Measurements from ENCODE around the gene SCGB2A2. TPM values are rescaled to one million over a fixed set of nuclear protein-coding genes. Genes with fewer than 3 reads are reported as not detected.

SCGB2A2 gene
- total RNA-seq: not detected in 2 replicates

GRCh38 chr11:62269654-62270278 is at the start of gene SCGB2A2:
Gene SCGB2A2, plus strand, starts transcription at chr11:62270158. Its CDS starts 59 bp downstream, at chr11:62270217.
- H3K9me3 Mint-ChIP-seq: no peaks in the 10 kb centered on the region
- no peak within 1 kb of the TSS for H3K27ac Mint-ChIP-seq
- intact Hi-C loops (cut with micrococcal nuclease): no loop called here
- no peaks in the 10 kb centered on the region for H3K36me3 Mint-ChIP-seq (ENCODE audit: low read depth)
- no peak within 1 kb of the TSS for H3K4me3 Mint-ChIP-seq
- DNase-seq (ENCODE audit: low spot score): no peak
- no peaks in the 10 kb centered on the region for H3K4me1 Mint-ChIP-seq (ENCODE audit: low read depth)
- H3K27me3 Mint-ChIP-seq (ENCODE audit: insufficient read depth): peaks cover 8% of the 10 kb centered on the region

GRCh38 chr11:62221498-62221897 is 48.5 kb upstream of the SCGB2A2 start:
- intact Hi-C loops (cut with micrococcal nuclease): no loop called here
- no peak overlapping the region for H3K27ac Mint-ChIP-seq
- no peak for DNase-seq (ENCODE audit: low spot score)
- no peaks in the 10 kb centered on the region for H3K4me1 Mint-ChIP-seq (ENCODE audit: low read depth)
- H3K4me3 Mint-ChIP-seq: no peak overlapping the region
- peaks cover 31% of the 10 kb centered on the region for H3K9me3 Mint-ChIP-seq
- peaks cover 2% of the 10 kb centered on the region for H3K36me3 Mint-ChIP-seq (ENCODE audit: low read depth)
- H3K27me3 Mint-ChIP-seq (ENCODE audit: insufficient read depth): no peaks in the 10 kb centered on the region

GRCh38 chr11:62223095-62223494 is 46.9 kb upstream of the SCGB2A2 start:
- DNase-seq (ENCODE audit: low spot score): no peak
- H3K27me3 Mint-ChIP-seq (ENCODE audit: insufficient read depth): no peaks in the 10 kb centered on the region
- peaks cover 31% of the 10 kb centered on the region for H3K9me3 Mint-ChIP-seq
- no peak overlapping the region for H3K4me3 Mint-ChIP-seq
- H3K4me1 Mint-ChIP-seq (ENCODE audit: low read depth): no peaks in the 10 kb centered on the region
- H3K36me3 Mint-ChIP-seq (ENCODE audit: low read depth): peaks cover 2% of the 10 kb centered on the region
- H3K27ac Mint-ChIP-seq: no peak overlapping the region
- intact Hi-C loops (cut with micrococcal nuclease): no loop called here

- Mint-ChIP-seq H3K4me3 (no peak overlapping the region), H3K9me3 (no peaks in the 10 kb centered on the region), H3K36me3 (ENCODE audit: low read depth) (no peaks in the 10 kb centered on the region), H3K27me3 (ENCODE audit: insufficient read depth) (peaks cover 20% of the 10 kb centered on the region), H3K27ac (no peak overlapping the region), H3K4me1 (ENCODE audit: low read depth) (no peaks in the 10 kb centered on the region)
- intact Hi-C loops (cut with micrococcal nuclease): loop anchor here (5.0 kb wide), 1 partner anchor 79 kb away; no protein-coding TSS in a partner anchor
- no peak for DNase-seq (ENCODE audit: low spot score)
Measured at GRCh38 chr11:62233730-62234129, 36.2 kb upstream of the SCGB2A2 start.

- H3K27me3 Mint-ChIP-seq (ENCODE audit: insufficient read depth): peaks cover 20% of the 10 kb centered on the region
- DNase-seq (ENCODE audit: low spot score): no peak
- H3K27ac Mint-ChIP-seq: no peak overlapping the region
- intact Hi-C loops (cut with micrococcal nuclease): no loop called here
- no peak overlapping the region for H3K4me3 Mint-ChIP-seq
- no peaks in the 10 kb centered on the region for H3K36me3 Mint-ChIP-seq (ENCODE audit: low read depth)
- no peaks in the 10 kb centered on the region for H3K4me1 Mint-ChIP-seq (ENCODE audit: low read depth)
- no peaks in the 10 kb centered on the region for H3K9me3 Mint-ChIP-seq
Measured at GRCh38 chr11:62236187-62236586, 33.8 kb upstream of the SCGB2A2 start.

GRCh38 chr11:62237499-62237898 is 32.5 kb upstream of the SCGB2A2 start:
- Mint-ChIP-seq H3K9me3 (no peaks in the 10 kb centered on the region), H3K27me3 (ENCODE audit: insufficient read depth) (peaks cover 20% of the 10 kb centered on the region), H3K36me3 (ENCODE audit: low read depth) (no peaks in the 10 kb centered on the region), H3K27ac (no peak overlapping the region), H3K4me3 (no peak overlapping the region), H3K4me1 (ENCODE audit: low read depth) (no peaks in the 10 kb centered on the region)
- intact Hi-C loops (cut with micrococcal nuclease): no loop called here
- DNase-seq (ENCODE audit: low spot score): no peak

- Mint-ChIP-seq H3K4me3 (no peak overlapping the region), H3K4me1 (ENCODE audit: low read depth) (no peaks in the 10 kb centered on the region), H3K9me3 (no peaks in the 10 kb centered on the region), H3K27me3 (ENCODE audit: insufficient read depth) (peaks cover 17% of the 10 kb centered on the region), H3K27ac (no peak overlapping the region), H3K36me3 (ENCODE audit: low read depth) (no peaks in the 10 kb centered on the region)
- intact Hi-C loops (cut with micrococcal nuclease): no loop called here
- no peak for DNase-seq (ENCODE audit: low spot score)
Measured at GRCh38 chr11:62238151-62238550, 31.8 kb upstream of the SCGB2A2 start.

GRCh38 chr11:62241095-62241494 is 28.9 kb upstream of the SCGB2A2 start:
- Mint-ChIP-seq H3K36me3 (ENCODE audit: low read depth) (no peaks in the 10 kb centered on the region), H3K4me1 (ENCODE audit: low read depth) (no peaks in the 10 kb centered on the region), H3K4me3 (no peak overlapping the region), H3K27me3 (ENCODE audit: insufficient read depth) (peaks cover 6% of the 10 kb centered on the region), H3K27ac (no peak overlapping the region), H3K9me3 (no peaks in the 10 kb centered on the region)
- DNase-seq (ENCODE audit: low spot score): no peak
- intact Hi-C loops (cut with micrococcal nuclease): no loop called here

- intact Hi-C loops (cut with micrococcal nuclease): no loop called here
- DNase-seq (ENCODE audit: low spot score): no peak
- Mint-ChIP-seq H3K27ac (no peak within 1 kb of the TSS), H3K27me3 (ENCODE audit: insufficient read depth) (peaks cover 10% of the 10 kb centered on the region), H3K4me1 (ENCODE audit: low read depth) (no peaks in the 10 kb centered on the region), H3K36me3 (ENCODE audit: low read depth) (no peaks in the 10 kb centered on the region), H3K9me3 (no peaks in the 10 kb centered on the region), H3K4me3 (no peak within 1 kb of the TSS)
Measured at GRCh38 chr11:62242021-62242420, 27.9 kb upstream of the SCGB2A2 start, which contains the start of gene SCGB1D2. Gene SCGB1D2, plus strand, starts transcription at chr11:62242239. Its CDS starts 69 bp downstream, at chr11:62242308.

GRCh38 chr11:62245271-62245753 is 24.6 kb upstream of the SCGB2A2 start:
- no peak overlapping the region for H3K27ac Mint-ChIP-seq
- no peaks in the 10 kb centered on the region for H3K36me3 Mint-ChIP-seq (ENCODE audit: low read depth)
- peaks cover 11% of the 10 kb centered on the region for H3K9me3 Mint-ChIP-seq
- H3K4me1 Mint-ChIP-seq (ENCODE audit: low read depth): no peaks in the 10 kb centered on the region
- no peak for DNase-seq (ENCODE audit: low spot score)
- intact Hi-C loops (cut with micrococcal nuclease): loop anchor here (5.0 kb wide), 1 partner anchor 293 kb away; the partner anchor contains the start of gene BEST1
- peaks cover 9% of the 10 kb centered on the region for H3K27me3 Mint-ChIP-seq (ENCODE audit: insufficient read depth)
- no peak overlapping the region for H3K4me3 Mint-ChIP-seq

- H3K27me3 Mint-ChIP-seq (ENCODE audit: insufficient read depth): peaks cover 7% of the 10 kb centered on the region
- H3K9me3 Mint-ChIP-seq: peaks cover 33% of the 10 kb centered on the region
- DNase-seq (ENCODE audit: low spot score): no peak
- H3K36me3 Mint-ChIP-seq (ENCODE audit: low read depth): no peaks in the 10 kb centered on the region
- H3K4me1 Mint-ChIP-seq (ENCODE audit: low read depth): no peaks in the 10 kb centered on the region
- intact Hi-C loops (cut with micrococcal nuclease): no loop called here
- no peak overlapping the region for H3K27ac Mint-ChIP-seq
- H3K4me3 Mint-ChIP-seq: no peak overlapping the region
Measured at GRCh38 chr11:62251698-62252097, 18.3 kb upstream of the SCGB2A2 start.

GRCh38 chr11:62253999-62254542 is 15.9 kb upstream of the SCGB2A2 start:
- H3K9me3 Mint-ChIP-seq: peaks cover 33% of the 10 kb centered on the region
- no peak for DNase-seq (ENCODE audit: low spot score)
- no peaks in the 10 kb centered on the region for H3K36me3 Mint-ChIP-seq (ENCODE audit: low read depth)
- peaks cover 10% of the 10 kb centered on the region for H3K27me3 Mint-ChIP-seq (ENCODE audit: insufficient read depth)
- no peak overlapping the region for H3K4me3 Mint-ChIP-seq
- H3K4me1 Mint-ChIP-seq (ENCODE audit: low read depth): no peaks in the 10 kb centered on the region
- intact Hi-C loops (cut with micrococcal nuclease): no loop called here
- H3K27ac Mint-ChIP-seq: no peak overlapping the region

GRCh38 chr11:62256281-62256680 is 13.7 kb upstream of the SCGB2A2 start:
- H3K9me3 Mint-ChIP-seq: peaks cover 16% of the 10 kb centered on the region
- intact Hi-C loops (cut with micrococcal nuclease): no loop called here

More at GRCh38 chr11:62256281-62256680, 13.7 kb upstream of the SCGB2A2 start:
- DNase-seq (ENCODE audit: low spot score): no peak
- Mint-ChIP-seq H3K27ac (no peak overlapping the region), H3K4me3 (no peak overlapping the region), H3K27me3 (ENCODE audit: insufficient read depth) (peaks cover 8% of the 10 kb centered on the region), H3K4me1 (ENCODE audit: low read depth) (no peaks in the 10 kb centered on the region), H3K36me3 (ENCODE audit: low read depth) (no peaks in the 10 kb centered on the region)
